Iris pigment epithelial cell (primary cell): ENCODE measurements around the gene SPRR2F.

Experiments used
- DNase-seq: peaks from one replicate; pipeline ENCODE4 v3.0.0-alpha.2; 2011; ENCODE audit warnings: low read depth

SPRR2F gene

GRCh38 chr1:153072806-153073726, 40.2 kb downstream of the SPRR2F start:
- no peak for DNase-seq

DNA sequence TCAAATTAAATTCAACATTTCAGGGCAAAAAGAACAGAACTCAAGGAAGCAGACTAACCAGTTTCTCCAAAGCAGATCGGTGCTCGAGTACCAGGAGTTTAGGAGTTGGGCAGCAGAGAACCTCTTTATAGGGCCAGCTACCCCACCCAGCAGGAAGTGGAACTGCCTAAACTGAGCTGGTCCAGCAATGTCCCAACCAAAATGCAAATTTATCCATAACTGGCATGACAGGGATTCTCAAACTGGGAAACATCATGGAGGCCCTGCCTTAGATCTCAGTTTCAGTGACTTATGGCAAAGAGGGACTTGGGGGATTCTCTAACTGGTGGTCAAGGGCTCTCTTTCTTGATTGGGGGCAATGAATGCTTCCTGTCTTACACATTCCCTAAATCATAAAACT, 41.8 kb downstream of the SPRR2F start, which contains the start of gene SPRR2B:
TSS of gene SPRR2B (minus strand) at position 101 of the 400 bp plus-strand sequence. CDS start 772 bp downstream, outside the sequence.
- DNase-seq = no peak

- no peak for DNase-seq
These were observed 43.1 kb downstream of the SPRR2F start for GRCh38 chr1:153070243-153070642.
